ENCODE measurements around the gene TNS1. TPM values are rescaled to one million over a fixed set of nuclear protein-coding genes. Genes with fewer than 3 reads are reported as not detected.

Gene TNS1
- total and polyA plus RNA-seq, 2 experiments from 2014 or later = 16.2 to 27.6 TPM

- Histone ChIP-seq H3K79me2 (peaks cover 2% of the 10 kb centered on the region), H3K27me3 (no peaks in the 10 kb centered on the region), H3K36me3 (replicated peaks; ENCODE audit: insufficient read depth, low read depth) (no peaks in the 10 kb centered on the region), H3K9me3 (ENCODE audit: low read depth) (no peaks in the 10 kb centered on the region), H3K27ac (peak overlapping the region; percentile 69), H3K4me2 (peak overlapping the region; percentile 68), H3K4me3 (no peak overlapping the region), H3K9me2 (replicated peaks; ENCODE audit: insufficient read depth) (no peaks in the 10 kb centered on the region), H2AFZ (no peak overlapping the region), H3K4me1 (ENCODE audit: insufficient read depth) (peaks cover 22% of the 10 kb centered on the region), H4K20me1 (ENCODE audit: insufficient read depth, poor library complexity, severe bottlenecking) (peaks cover 4% of the 10 kb centered on the region)
- TF ChIP-seq EZH2 (IDR thresholded peaks at IDR 0.05; ENCODE audit: borderline replicate concordance) (no peak), EZH2phosphoT487 (IDR thresholded peaks at IDR 0.05; ENCODE audit: low read depth, severe bottlenecking, unreplicated experiment) (no peak)
- TF ChIP-seq, protein P1, sequence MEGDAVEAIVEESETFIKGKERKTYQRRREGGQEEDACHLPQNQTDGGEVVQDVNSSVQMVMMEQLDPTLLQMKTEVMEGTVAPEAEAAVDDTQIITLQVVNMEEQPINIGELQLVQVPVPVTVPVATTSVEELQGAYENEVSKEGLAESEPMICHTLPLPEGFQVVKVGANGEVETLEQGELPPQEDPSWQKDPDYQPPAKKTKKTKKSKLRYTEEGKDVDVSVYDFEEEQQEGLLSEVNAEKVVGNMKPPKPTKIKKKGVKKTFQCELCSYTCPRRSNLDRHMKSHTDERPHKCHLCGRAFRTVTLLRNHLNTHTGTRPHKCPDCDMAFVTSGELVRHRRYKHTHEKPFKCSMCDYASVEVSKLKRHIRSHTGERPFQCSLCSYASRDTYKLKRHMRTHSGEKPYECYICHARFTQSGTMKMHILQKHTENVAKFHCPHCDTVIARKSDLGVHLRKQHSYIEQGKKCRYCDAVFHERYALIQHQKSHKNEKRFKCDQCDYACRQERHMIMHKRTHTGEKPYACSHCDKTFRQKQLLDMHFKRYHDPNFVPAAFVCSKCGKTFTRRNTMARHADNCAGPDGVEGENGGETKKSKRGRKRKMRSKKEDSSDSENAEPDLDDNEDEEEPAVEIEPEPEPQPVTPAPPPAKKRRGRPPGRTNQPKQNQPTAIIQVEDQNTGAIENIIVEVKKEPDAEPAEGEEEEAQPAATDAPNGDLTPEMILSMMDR (IDR thresholded peaks at IDR 0.05; ENCODE audit: poor library complexity) = no peak
- WGBS (ENCODE audit: low lambda C conversion rate, missing lambda C conversion rate) = 88% methylated on average over 9 of the region's 9 CpGs
- DNase-seq (ENCODE audit: low spot score) = no peak
Observed at GRCh38 chr2:217849154-217849975, 153.4 kb downstream of the TNS1 start.

- Histone ChIP-seq H3K27me3 (no peaks in the 10 kb centered on the region), H3K4me2 (no peak overlapping the region), H2AFZ (no peak overlapping the region), H3K4me1 (ENCODE audit: insufficient read depth) (peaks cover 22% of the 10 kb centered on the region), H4K20me1 (ENCODE audit: insufficient read depth, poor library complexity, severe bottlenecking) (peaks cover 4% of the 10 kb centered on the region), H3K36me3 (replicated peaks; ENCODE audit: insufficient read depth, low read depth) (no peaks in the 10 kb centered on the region), H3K9me2 (replicated peaks; ENCODE audit: insufficient read depth) (no peaks in the 10 kb centered on the region), H3K9me3 (ENCODE audit: low read depth) (no peaks in the 10 kb centered on the region), H3K4me3 (no peak overlapping the region), H3K79me2 (peaks cover 2% of the 10 kb centered on the region), H3K27ac (no peak overlapping the region)
- DNase-seq (ENCODE audit: low spot score) = no peak
- TF ChIP-seq, protein P1 (IDR thresholded peaks at IDR 0.05; ENCODE audit: poor library complexity) = no peak
- TF ChIP-seq EZH2phosphoT487 (IDR thresholded peaks at IDR 0.05; ENCODE audit: low read depth, severe bottlenecking, unreplicated experiment) (no peak), EZH2 (IDR thresholded peaks at IDR 0.05; ENCODE audit: borderline replicate concordance) (no peak)
- 95% methylated on average over 27 of the region's 27 CpGs for WGBS (ENCODE audit: low lambda C conversion rate, missing lambda C conversion rate)
Observed at GRCh38 chr2:217848351-217848957, 154.3 kb downstream of the TNS1 start.

DNA sequence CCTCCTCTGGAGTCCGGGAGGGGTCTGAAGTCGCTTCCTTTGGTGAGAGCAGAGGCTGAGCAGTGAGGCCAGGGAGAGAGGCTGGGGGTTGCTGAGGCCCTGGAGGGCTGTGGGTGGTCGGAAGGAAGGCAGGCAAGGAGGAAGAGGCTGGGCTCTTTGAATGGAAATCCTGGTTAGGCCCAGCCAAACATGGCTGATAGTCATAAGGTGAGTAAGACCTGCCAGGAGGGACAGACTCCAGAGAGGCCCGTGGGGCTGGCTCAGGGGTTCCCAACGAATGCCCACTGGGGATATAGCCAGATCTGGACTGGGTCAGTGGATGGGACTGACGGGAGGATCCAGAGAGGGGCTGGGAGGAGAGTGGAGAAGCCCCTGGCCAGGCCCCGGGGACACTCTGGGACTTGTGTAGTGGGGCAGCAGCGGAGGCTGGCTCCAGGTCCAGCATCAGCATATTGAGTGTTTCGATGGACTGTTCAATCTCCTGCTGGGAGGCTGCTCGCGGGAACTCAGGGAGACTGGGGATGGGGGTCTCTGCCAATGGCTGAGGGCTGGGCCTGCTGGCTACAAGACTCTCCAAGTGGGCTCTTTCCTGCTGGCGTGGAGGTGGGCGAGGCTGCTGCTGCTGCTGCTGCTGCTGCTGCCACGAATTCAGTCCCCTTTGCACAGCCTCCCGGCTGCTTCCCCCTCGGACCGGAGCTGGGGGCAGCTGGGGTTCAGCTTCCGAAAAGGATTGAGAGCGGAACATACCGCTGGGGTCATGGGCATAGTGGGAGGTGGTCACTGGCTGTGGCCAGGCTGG, 155.0 kb downstream of the TNS1 start:
- peaks cover 2% of the 10 kb centered on the region for H3K79me2 ChIP-seq
- H3K4me1 ChIP-seq (ENCODE audit: insufficient read depth) = peaks cover 22% of the 10 kb centered on the region
- H3K4me3 ChIP-seq = no peak overlapping the region
- no peaks in the 10 kb centered on the region for H3K36me3 ChIP-seq (replicated peaks; ENCODE audit: insufficient read depth, low read depth)
- H3K27me3 ChIP-seq = no peaks in the 10 kb centered on the region
- H3K4me2 ChIP-seq = no peak overlapping the region
- no peaks in the 10 kb centered on the region for H3K9me2 ChIP-seq (replicated peaks; ENCODE audit: insufficient read depth)
- peaks cover 4% of the 10 kb centered on the region for H4K20me1 ChIP-seq (ENCODE audit: insufficient read depth, poor library complexity, severe bottlenecking)
- H3K9me3 ChIP-seq (ENCODE audit: low read depth) = no peaks in the 10 kb centered on the region
- H2AFZ ChIP-seq = no peak overlapping the region
- no peak for DNase-seq (ENCODE audit: low spot score)
- no peak overlapping the region for H3K27ac ChIP-seq
- WGBS (ENCODE audit: low lambda C conversion rate, missing lambda C conversion rate) = 93% methylated on average over 20 of the region's 20 CpGs
- no peak for TF ChIP-seq EZH2 (IDR thresholded peaks at IDR 0.05; ENCODE audit: borderline replicate concordance)
- TF ChIP-seq, protein P1 (IDR thresholded peaks at IDR 0.05; ENCODE audit: poor library complexity) = no peak

All from hepatocyte (in vitro differentiated cells).